Measurements from ENCODE around the gene NBR1.
"Not testable (repeated sequence)": the region's sequence is repeated elsewhere in the genome, so short reads cannot be mapped to it uniquely, and the experiment has no call there.

- not testable (repeated sequence) for TF ChIP-seq SUZ12 (IDR thresholded peaks at IDR 0.05; ENCODE audit: extremely low read depth, insufficient read depth, insufficient read length); ZNF274 (IDR thresholded peaks at IDR 0.05; ENCODE audit: low read depth, low read length)
Observed at GRCh38 chr17:43203013-43203412, 32.0 kb downstream of the NBR1 start.
